ENCODE results near the gene RIIAD1. TPM values are rescaled to one million over a fixed set of nuclear protein-coding genes. Genes with fewer than 3 reads are reported as not detected.

RIIAD1 gene
- total RNA-seq, 2 donors from 2014 or later, result not detected

DNA sequence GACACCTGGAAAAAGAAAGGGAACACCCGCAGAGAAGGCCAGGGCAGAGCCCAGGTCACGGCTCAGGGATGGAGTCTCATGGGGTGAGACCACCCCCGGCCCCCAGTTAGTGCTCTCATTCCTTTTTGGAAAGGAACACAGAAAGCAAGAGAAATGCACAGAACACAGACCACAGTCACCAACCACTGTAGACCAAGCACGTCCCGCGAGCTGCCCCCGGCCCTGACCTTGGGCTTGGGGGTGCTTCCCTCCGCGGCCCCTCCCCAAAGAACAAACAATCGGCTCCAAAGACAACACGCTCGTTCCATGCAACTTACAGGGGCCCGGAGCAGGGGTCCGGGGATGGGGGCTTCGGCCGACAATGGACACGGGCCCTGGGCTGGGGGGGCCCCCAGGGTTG is 17.5 kb upstream of the RIIAD1 start:
- Mint-ChIP-seq H3K27ac (no peak overlapping the region), H3K36me3 (ENCODE audit: low read depth) (peaks cover 10% of the 10 kb centered on the region), H3K27me3 (ENCODE audit: insufficient read depth) (no peaks in the 10 kb centered on the region), H3K4me1 (no peaks in the 10 kb centered on the region), H3K4me3 (no peak overlapping the region), H3K9me3 (no peaks in the 10 kb centered on the region)
- 79 to 94% methylated on average over 2 to 17 of the region's 17 CpGs for WGBS, 2 experiments (ENCODE audit: insufficient coverage in 1 of 2, insufficient read length in 1 of 2)
- H3K27me3 ChIP-seq (ENCODE audit: control insufficient read depth, insufficient read depth, low read length, poor library complexity, severe bottlenecking), result no peaks in the 10 kb centered on the region
- DNase-seq, result no peak
- no peak overlapping the region for H3K27ac ChIP-seq (ENCODE audit: low read depth, low read length)
- no peak overlapping the region for H3K4me3 ChIP-seq (ENCODE audit: low read length)
- TF ChIP-seq, protein P1, sequence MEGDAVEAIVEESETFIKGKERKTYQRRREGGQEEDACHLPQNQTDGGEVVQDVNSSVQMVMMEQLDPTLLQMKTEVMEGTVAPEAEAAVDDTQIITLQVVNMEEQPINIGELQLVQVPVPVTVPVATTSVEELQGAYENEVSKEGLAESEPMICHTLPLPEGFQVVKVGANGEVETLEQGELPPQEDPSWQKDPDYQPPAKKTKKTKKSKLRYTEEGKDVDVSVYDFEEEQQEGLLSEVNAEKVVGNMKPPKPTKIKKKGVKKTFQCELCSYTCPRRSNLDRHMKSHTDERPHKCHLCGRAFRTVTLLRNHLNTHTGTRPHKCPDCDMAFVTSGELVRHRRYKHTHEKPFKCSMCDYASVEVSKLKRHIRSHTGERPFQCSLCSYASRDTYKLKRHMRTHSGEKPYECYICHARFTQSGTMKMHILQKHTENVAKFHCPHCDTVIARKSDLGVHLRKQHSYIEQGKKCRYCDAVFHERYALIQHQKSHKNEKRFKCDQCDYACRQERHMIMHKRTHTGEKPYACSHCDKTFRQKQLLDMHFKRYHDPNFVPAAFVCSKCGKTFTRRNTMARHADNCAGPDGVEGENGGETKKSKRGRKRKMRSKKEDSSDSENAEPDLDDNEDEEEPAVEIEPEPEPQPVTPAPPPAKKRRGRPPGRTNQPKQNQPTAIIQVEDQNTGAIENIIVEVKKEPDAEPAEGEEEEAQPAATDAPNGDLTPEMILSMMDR (conservative IDR thresholded peaks at IDR 0.05), result no peak
- peaks cover 33% of the 10 kb centered on the region for H3K36me3 ChIP-seq (ENCODE audit: control insufficient read depth, insufficient read depth, low read length)
- no peaks in the 10 kb centered on the region for H3K4me1 ChIP-seq (ENCODE audit: control insufficient read depth, insufficient read depth, low read length)
- no peaks in the 10 kb centered on the region for H3K9me3 ChIP-seq (ENCODE audit: control insufficient read depth, low read length)
- H3K9ac ChIP-seq (ENCODE audit: extremely low read depth, low read length, poor library complexity, severe bottlenecking), result no peak overlapping the region

DNA sequence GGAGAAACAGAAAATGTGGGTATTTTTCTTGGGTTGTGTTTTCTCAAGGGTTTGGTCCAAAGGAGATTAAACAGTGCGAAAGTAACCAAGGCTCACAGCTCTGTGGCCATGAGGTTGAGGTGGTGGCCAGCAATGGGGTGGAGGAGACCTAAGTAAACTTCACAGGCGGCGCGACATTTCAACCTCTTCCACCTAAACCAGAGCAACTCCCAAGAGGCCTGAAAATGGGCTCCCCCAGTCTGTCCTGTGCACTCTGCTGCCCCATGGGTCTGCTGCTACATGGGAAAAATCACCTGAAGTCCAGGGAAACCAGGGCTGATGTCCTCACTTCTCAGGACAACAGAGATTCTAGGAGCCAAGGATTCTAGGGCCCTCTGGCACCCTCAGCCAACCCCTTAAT is 17.1 kb upstream of the RIIAD1 start:
- TF ChIP-seq, protein P1 (conservative IDR thresholded peaks at IDR 0.05), result no peak
- WGBS, 2 experiments (ENCODE audit: insufficient coverage in 1 of 2, insufficient read length in 1 of 2), result 86% methylated on average over 4 of the region's 4 CpGs; no CpG with 5 or more reads in 1 of the 2 experiments
- Mint-ChIP-seq H3K4me1 (no peaks in the 10 kb centered on the region), H3K27ac (no peak overlapping the region), H3K27me3 (ENCODE audit: insufficient read depth) (no peaks in the 10 kb centered on the region), H3K36me3 (ENCODE audit: low read depth) (peaks cover 7% of the 10 kb centered on the region), H3K9me3 (no peaks in the 10 kb centered on the region), H3K4me3 (no peak overlapping the region)
- no peak for DNase-seq
- Histone ChIP-seq H3K4me3 (ENCODE audit: low read length) (no peak overlapping the region), H3K4me1 (ENCODE audit: control insufficient read depth, insufficient read depth, low read length) (no peaks in the 10 kb centered on the region), H3K9me3 (ENCODE audit: control insufficient read depth, low read length) (no peaks in the 10 kb centered on the region), H3K9ac (ENCODE audit: extremely low read depth, low read length, poor library complexity, severe bottlenecking) (no peak overlapping the region), H3K36me3 (ENCODE audit: control insufficient read depth, insufficient read depth, low read length) (peaks cover 28% of the 10 kb centered on the region), H3K27me3 (ENCODE audit: control insufficient read depth, insufficient read depth, low read length, poor library complexity, severe bottlenecking) (no peaks in the 10 kb centered on the region), H3K27ac (ENCODE audit: low read depth, low read length) (no peak overlapping the region)

DNA sequence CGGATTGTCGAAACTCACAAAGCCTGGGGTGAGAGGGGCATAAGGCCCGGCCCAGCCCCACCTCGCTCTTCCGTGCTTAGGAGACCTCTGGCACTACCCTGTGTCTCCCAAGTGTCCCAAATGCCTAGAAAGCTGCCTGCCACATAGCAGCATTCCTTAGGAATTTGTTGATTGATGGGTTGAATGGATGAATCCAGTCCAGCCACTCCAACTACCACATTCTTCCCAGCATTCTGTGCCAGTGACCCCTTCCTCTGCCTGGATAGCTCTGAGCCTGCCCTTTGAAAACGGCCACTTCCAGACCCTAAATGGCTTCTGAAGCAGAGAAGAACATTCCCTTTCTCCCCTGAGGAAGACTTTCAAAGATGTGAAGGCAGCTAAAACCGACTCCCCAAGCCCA is 16.2 kb upstream of the RIIAD1 start:
- Mint-ChIP-seq H3K9me3 (no peaks in the 10 kb centered on the region), H3K4me1 (no peaks in the 10 kb centered on the region), H3K27me3 (ENCODE audit: insufficient read depth) (no peaks in the 10 kb centered on the region), H3K27ac (no peak overlapping the region), H3K4me3 (no peak overlapping the region), H3K36me3 (ENCODE audit: low read depth) (peaks cover 6% of the 10 kb centered on the region)
- Histone ChIP-seq H3K27ac (ENCODE audit: low read depth, low read length) (no peak overlapping the region), H3K27me3 (ENCODE audit: control insufficient read depth, insufficient read depth, low read length, poor library complexity, severe bottlenecking) (no peaks in the 10 kb centered on the region), H3K4me1 (ENCODE audit: control insufficient read depth, insufficient read depth, low read length) (no peaks in the 10 kb centered on the region), H3K9me3 (ENCODE audit: control insufficient read depth, low read length) (no peaks in the 10 kb centered on the region), H3K9ac (ENCODE audit: extremely low read depth, low read length, poor library complexity, severe bottlenecking) (no peak overlapping the region), H3K4me3 (ENCODE audit: low read length) (no peak overlapping the region), H3K36me3 (ENCODE audit: control insufficient read depth, insufficient read depth, low read length) (peaks cover 19% of the 10 kb centered on the region)
- DNase-seq, result no peak
- TF ChIP-seq, protein P1 (conservative IDR thresholded peaks at IDR 0.05), result no peak
- 89% methylated on average over 3 to 7 of the region's 7 CpGs for WGBS, 2 experiments (ENCODE audit: insufficient coverage in 1 of 2, insufficient read length in 1 of 2)
